GM12891 (cell line): ENCODE results near the gene TREML4.

Experiments used
- PAX5 ChIP-seq: IDR thresholded peaks from 2 replicates; pipeline ENCODE4 v1.6.1; 2011; ENCODE audit warnings: low read length, moderate library complexity, mild to moderate bottlenecking; ENCODE audit not compliant: insufficient read depth, severe bottlenecking
- POLR2A ChIP-seq: IDR thresholded peaks from 2 replicates; pipeline ENCODE4 v1.6.1; 2011; ENCODE audit warnings: low read depth, low read length, control low read depth
- POLR2AphosphoS5 ChIP-seq: IDR thresholded peaks from 2 replicates; pipeline ENCODE4 v1.6.1; 2011; ENCODE audit warnings: low read depth, low read length, control low read depth
- POU2F2 ChIP-seq: IDR thresholded peaks from 2 replicates; pipeline ENCODE4 v1.6.1; 2011; ENCODE audit warnings: low read depth, mild to moderate bottlenecking, control low read depth, low read length, moderate library complexity
- SPI1 ChIP-seq: IDR thresholded peaks from 2 replicates; pipeline ENCODE4 v1.6.1; 2011; ENCODE audit warnings: low read depth, low read length, control low read depth
- TAF1 ChIP-seq: IDR thresholded peaks from 2 replicates; pipeline ENCODE4 v1.6.1; 2011; ENCODE audit warnings: low read depth, low read length, control low read depth

GRCh38 chr6:41258196-41258493 lies 30.0 kb downstream of the TREML4 start:
- TF ChIP-seq TAF1 = no peak
- no peak for TF ChIP-seq POLR2A
- no peak for TF ChIP-seq POLR2AphosphoS5
- no peak for TF ChIP-seq POU2F2
- no peak for TF ChIP-seq SPI1
- no peak for TF ChIP-seq PAX5
